CD4-positive, alpha-beta memory T cell (primary cell): ENCODE data around the gene ARHGAP31. TPM values are rescaled to one million over a fixed set of nuclear protein-coding genes. Genes with fewer than 3 reads are reported as not detected.

Source experiments
- CTCF ChIA-PET: fragments of 350-600 bp; sonication (Branson Sonifier 250); formaldehyde crosslinking; loops from one replicate; lab custom pipeline; 2021; ENCODE audit warnings: inconsistent platforms; ENCODE audit not compliant: partially characterized antibody; lab: Charles Lee
- POLR2A ChIA-PET: fragments of 350-600 bp; sonication (Branson Sonifier 250); formaldehyde crosslinking; loops from one replicate; lab custom pipeline; 2021; ENCODE audit not compliant: partially characterized antibody; lab: Charles Lee
- DNase-seq, 5 donors: peaks; one replicate each; pipeline versions ENCODE4 v3.0.0 to v3.0.0-alpha.2; 2020 to 2022; ENCODE audit warnings: mixed read lengths in 1 of 5
- H3K27ac ChIP-seq: one replicate; pipeline ENCODE4 v1.7.0; 2013; ENCODE audit warnings: low read depth, low read length
- H3K27me3 ChIP-seq: 2 replicates; pipeline ENCODE4 v1.7.0; 2013; ENCODE audit warnings: mild to moderate bottlenecking, low read length, moderate library complexity; ENCODE audit not compliant: insufficient read depth
- H3K36me3 ChIP-seq: 2 replicates; pipeline ENCODE4 v1.7.0; 2013; ENCODE audit warnings: mild to moderate bottlenecking, low read length, moderate library complexity; ENCODE audit not compliant: insufficient read depth
- H3K4me1 ChIP-seq: 2 replicates; pipeline ENCODE4 v1.7.0; 2013; ENCODE audit warnings: mild to moderate bottlenecking, low read length, moderate library complexity; ENCODE audit not compliant: insufficient read depth
- H3K4me3 ChIP-seq, 2 donors: one replicate each; pipeline ENCODE4 v1.7.0; 2013; ENCODE audit warnings: low read length in 2 of 2, mild to moderate bottlenecking in 1 of 2
- H3K9me3 ChIP-seq, 2 donors: one replicate each; pipeline ENCODE4 v1.7.0; 2013; ENCODE audit warnings: low read length in 2 of 2, control low read depth in 1 of 2; ENCODE audit not compliant: control insufficient read depth in 1 of 2
- H3K27ac Mint-ChIP-seq, 7 donors: one replicate each; pipeline ENCODE4 v1.8.0; 2020 to 2021; ENCODE audit warnings: mixed read lengths in 7 of 7, mild to moderate bottlenecking in 6 of 7, inconsistent platforms in 3 of 7, moderate library complexity in 3 of 7
- H3K27me3 Mint-ChIP-seq, 2 donors: one replicate each; pipeline ENCODE4 v1.8.0; 2020 to 2021; ENCODE audit warnings: mixed read lengths in 2 of 2
- H3K36me3 Mint-ChIP-seq, 2 donors: one replicate each; pipeline ENCODE4 v1.8.0; 2020 to 2021; ENCODE audit warnings: mixed read lengths in 2 of 2, inconsistent platforms in 1 of 2, mild to moderate bottlenecking in 1 of 2
- H3K4me1 Mint-ChIP-seq, 4 donors: one replicate each; pipeline ENCODE4 v1.8.0; 2020 to 2021; ENCODE audit warnings: mixed read lengths in 4 of 4, mild to moderate bottlenecking in 1 of 4
- H3K4me3 Mint-ChIP-seq, 8 donors: one replicate each; pipeline ENCODE4 v1.8.0; 2020 to 2021; ENCODE audit warnings: mixed read lengths in 8 of 8, mild to moderate bottlenecking in 7 of 8, moderate library complexity in 6 of 8, inconsistent platforms in 3 of 8
- H3K9me3 Mint-ChIP-seq, 8 donors: one replicate each; pipeline ENCODE4 v1.8.0; 2020 to 2021; ENCODE audit warnings: mixed read lengths in 8 of 8, mild to moderate bottlenecking in 5 of 8, inconsistent platforms in 3 of 8, moderate library complexity in 1 of 8
- intact Hi-C: fragments of 100-400 bp; cut with micrococcal nuclease; formaldehyde crosslinking; loops from one replicate; pipeline ENCODE4 v1.15.1; 2023
- polyA plus RNA-seq, 2 donors: library from polyadenylated mRNA; unstranded; fragments of 300-500 nt; fragmentation: Illumina TruSeq; gene quantifications; one replicate each; pipeline ENCODE4 v1.2.3, GENCODE V29; 2021
- total RNA-seq, 2 experiments: library from RNA; stranded (reverse); gene quantifications; one replicate each; pipeline ENCODE4 v1.2.3, GENCODE V29; 2021

Gene ARHGAP31, protein sequence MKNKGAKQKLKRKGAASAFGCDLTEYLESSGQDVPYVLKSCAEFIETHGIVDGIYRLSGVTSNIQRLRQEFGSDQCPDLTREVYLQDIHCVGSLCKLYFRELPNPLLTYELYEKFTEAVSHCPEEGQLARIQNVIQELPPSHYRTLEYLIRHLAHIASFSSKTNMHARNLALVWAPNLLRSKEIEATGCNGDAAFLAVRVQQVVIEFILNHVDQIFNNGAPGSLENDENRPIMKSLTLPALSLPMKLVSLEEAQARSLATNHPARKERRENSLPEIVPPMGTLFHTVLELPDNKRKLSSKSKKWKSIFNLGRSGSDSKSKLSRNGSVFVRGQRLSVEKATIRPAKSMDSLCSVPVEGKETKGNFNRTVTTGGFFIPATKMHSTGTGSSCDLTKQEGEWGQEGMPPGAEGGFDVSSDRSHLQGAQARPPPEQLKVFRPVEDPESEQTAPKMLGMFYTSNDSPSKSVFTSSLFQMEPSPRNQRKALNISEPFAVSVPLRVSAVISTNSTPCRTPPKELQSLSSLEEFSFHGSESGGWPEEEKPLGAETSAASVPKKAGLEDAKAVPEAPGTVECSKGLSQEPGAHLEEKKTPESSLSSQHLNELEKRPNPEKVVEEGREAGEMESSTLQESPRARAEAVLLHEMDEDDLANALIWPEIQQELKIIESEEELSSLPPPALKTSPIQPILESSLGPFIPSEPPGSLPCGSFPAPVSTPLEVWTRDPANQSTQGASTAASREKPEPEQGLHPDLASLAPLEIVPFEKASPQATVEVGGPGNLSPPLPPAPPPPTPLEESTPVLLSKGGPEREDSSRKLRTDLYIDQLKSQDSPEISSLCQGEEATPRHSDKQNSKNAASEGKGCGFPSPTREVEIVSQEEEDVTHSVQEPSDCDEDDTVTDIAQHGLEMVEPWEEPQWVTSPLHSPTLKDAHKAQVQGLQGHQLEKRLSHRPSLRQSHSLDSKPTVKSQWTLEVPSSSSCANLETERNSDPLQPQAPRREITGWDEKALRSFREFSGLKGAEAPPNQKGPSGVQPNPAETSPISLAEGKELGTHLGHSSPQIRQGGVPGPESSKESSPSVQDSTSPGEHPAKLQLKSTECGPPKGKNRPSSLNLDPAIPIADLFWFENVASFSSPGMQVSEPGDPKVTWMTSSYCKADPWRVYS (N-terminal part only)
- total RNA-seq (1 to 10 TPM; 4.5 to 5.8 TPM), polyA plus RNA-seq (1 to 10 TPM; 1.2 to 6.2 TPM)

DNA sequence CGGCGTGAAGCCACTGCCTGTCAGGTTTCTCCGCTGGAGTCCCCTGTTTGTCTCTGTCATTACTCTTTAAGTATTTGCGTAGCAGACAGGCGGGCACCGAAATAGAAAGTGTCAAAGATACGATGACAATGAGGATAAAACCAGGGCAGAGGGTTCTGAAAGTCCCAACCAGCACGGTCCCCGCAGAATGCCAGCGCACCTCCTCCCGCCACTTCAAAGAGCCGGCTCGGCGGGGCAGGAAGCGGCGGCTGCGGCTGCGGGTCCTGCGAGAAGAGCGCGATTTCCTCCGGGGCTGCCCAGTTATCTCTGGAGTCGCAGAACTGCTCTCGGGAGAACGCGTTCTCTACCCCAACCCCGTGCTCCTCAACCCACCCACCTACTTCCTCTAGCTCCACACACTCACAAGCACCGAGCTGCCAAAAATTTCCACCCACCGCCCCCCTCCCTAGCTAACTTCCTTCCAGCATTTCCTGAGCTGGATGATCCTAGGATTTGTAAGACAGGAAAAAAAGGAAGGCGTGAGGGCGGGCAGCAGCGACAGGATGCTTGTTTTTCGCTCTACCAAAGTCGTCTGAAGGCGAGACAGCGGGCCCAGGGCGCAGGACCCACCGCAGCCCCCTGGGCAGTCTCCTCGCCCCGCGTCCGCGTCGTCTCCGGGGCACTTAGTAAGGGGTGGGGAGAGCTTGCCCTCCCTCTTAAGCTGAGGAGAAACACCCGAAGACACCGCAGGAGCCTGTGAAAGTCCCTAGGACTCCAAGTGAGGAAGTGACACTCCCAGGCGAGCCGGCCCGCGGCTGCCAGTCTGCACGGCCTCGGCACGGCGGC, at the start of gene ARHGAP31:
ARHGAP31 (plus strand) TSS at position 513 of the 825 bp plus-strand sequence. CDS start 522 bp downstream, outside the sequence.
- Mint-ChIP-seq H3K4me1 (peaks cover 39 to 85% (median 55%) of the 10 kb centered on the region in 4 donors), H3K27ac (peak within 1 kb of the TSS; percentile 97 to 99 (median 98)), H3K9me3 (no peaks in the 10 kb centered on the region), H3K36me3 (peaks cover 0 to 8% of the 10 kb centered on the region in 2 donors), H3K27me3 (no peaks in the 10 kb centered on the region), H3K4me3 (peak within 1 kb of the TSS; percentile 92 to 97 (median 95))
- ChIA-PET POLR2A (interaction anchor here (0.6 to 7.2 kb wide), 17 partner anchors 10 to 1054 kb away, joined by 3 to 55 read pairs (median 6); partner anchors contain the start of genes B4GALT4, LRRC58, POGLUT1 and TIMMDC1), CTCF (interaction anchor here (0.9 to 4.5 kb wide), 9 partner anchors 12 to 387 kb away, joined by 3 to 24 read pairs (median 6); partner anchors contain the start of genes B4GALT4, TIMMDC1 and TMEM39A)
- no peaks in the 10 kb centered on the region for H3K9me3 ChIP-seq
- peak; percentile 92 to 95 (median 94) for DNase-seq
- peaks cover 55% of the 10 kb centered on the region for H3K4me1 ChIP-seq
- no peaks in the 10 kb centered on the region for H3K27me3 ChIP-seq
- peak within 1 kb of the TSS; percentile 93 for H3K27ac ChIP-seq
- intact Hi-C loops: loop anchor here (1.0 kb wide), 7 partner anchors 19 to 800 kb away; partner anchors contain the start of genes GSK3B, POGLUT1 and TMEM39A
- no peaks in the 10 kb centered on the region for H3K36me3 ChIP-seq
- H3K4me3 ChIP-seq: peak within 1 kb of the TSS; percentile 79 to 85

DNA sequence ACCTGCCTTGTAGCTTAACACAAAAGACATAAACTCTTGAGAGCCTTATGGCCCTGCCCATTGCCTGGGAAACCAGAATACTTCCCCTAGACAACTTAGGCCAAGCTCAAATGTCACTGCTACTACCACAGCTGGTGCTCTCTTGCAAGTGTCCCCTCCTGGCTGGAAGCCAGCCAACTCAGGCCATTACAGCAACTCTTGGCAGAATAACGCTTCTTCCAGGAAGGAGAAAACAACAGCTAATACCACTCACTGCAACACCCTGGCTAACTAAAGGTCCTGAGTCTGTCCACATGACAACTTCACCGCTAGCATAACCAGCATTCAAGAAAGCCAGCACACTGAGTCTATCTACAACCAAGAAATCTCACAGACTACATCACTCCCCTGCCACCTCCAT, 48.4 kb upstream of the ARHGAP31 start:
- no peak for DNase-seq
- Histone ChIP-seq H3K9me3 (no peaks in the 10 kb centered on the region), H3K36me3 (no peaks in the 10 kb centered on the region), H3K27me3 (no peaks in the 10 kb centered on the region), H3K4me1 (peaks cover 8% of the 10 kb centered on the region), H3K4me3 (no peak overlapping the region), H3K27ac (no peak overlapping the region)
- intact Hi-C loops: no loop called here
- peaks cover 0 to 1% of the 10 kb centered on the region in 2 donors for H3K27me3 Mint-ChIP-seq
- POLR2A ChIA-PET: interaction anchor here (1.5 kb wide), 1 partner anchor 49 kb away, joined by 4 read pairs; no protein-coding TSS in a partner anchor
- H3K27ac Mint-ChIP-seq: no peak overlapping the region
- peaks cover 4 to 7% (median 5%) of the 10 kb centered on the region in 4 donors for H3K4me1 Mint-ChIP-seq
- peaks cover 0 to 35% (median 24%) of the 10 kb centered on the region in 8 donors for H3K9me3 Mint-ChIP-seq
- H3K4me3 Mint-ChIP-seq: no peak overlapping the region
- peaks cover 6 to 12% of the 10 kb centered on the region in 2 donors for H3K36me3 Mint-ChIP-seq
- CTCF ChIA-PET: interaction anchor here (1.1 to 2.9 kb wide), 3 partner anchors 8 to 362 kb away, joined by 4 to 32 read pairs (median 4); partner anchors contain the start of gene TEX55

DNA sequence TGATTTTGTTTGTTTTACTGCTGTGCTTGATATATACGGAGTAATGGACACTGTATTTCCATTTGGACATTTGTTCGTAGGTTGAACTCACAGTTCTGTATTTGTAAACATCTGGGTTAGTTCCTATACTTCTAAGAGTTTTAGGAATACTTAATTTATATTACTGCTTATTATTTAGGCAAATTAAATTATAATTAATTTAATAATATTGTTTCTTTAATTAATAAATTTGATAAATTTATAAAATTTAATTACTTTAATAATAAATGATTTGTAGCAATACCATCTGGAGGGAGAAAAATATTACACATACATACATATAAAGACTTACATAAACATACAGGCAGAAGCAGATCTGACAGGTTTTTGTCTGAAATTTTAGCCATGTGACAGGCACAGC, 39.0 kb upstream of the ARHGAP31 start:
- H3K9me3 Mint-ChIP-seq: no peaks in the 10 kb centered on the region

DNA sequence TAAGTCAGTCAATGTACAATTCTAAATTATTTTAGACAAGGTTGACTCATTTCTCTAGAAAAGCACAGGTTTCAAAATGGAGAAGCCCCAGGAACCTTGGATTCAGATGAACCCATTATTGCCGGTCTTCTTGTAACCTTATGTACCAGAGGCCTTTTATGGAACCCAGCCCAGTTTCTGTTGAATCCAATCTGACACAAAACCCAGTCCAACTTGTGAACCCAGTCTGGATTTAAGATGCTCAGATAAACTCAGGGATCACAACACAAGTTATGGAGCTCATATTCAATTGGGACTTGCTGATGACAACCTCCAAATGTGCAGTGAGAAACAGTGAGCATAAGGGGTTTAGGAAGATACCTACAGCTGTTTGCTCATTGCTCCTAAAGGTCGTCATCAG, 37.1 kb upstream of the ARHGAP31 start:
- ChIA-PET POLR2A (no interaction called here), CTCF (interaction anchor here (2.0 to 2.9 kb wide), 2 partner anchors 14 to 16 kb away, joined by 7 to 12 read pairs; partner anchors contain the start of gene B4GALT4)
- no peak overlapping the region for H3K4me3 Mint-ChIP-seq
- no peaks in the 10 kb centered on the region for H3K27me3 ChIP-seq
- H3K9me3 ChIP-seq: no peaks in the 10 kb centered on the region
- no peak for DNase-seq
- no peaks in the 10 kb centered on the region for H3K9me3 Mint-ChIP-seq
- H3K4me1 Mint-ChIP-seq: no peaks in the 10 kb centered on the region
- H3K4me3 ChIP-seq: no peak overlapping the region
- no peak overlapping the region for H3K27ac Mint-ChIP-seq
- no peak overlapping the region for H3K27ac ChIP-seq
- intact Hi-C loops: no loop called here
- no peaks in the 10 kb centered on the region for H3K36me3 Mint-ChIP-seq
- peaks cover 1 to 6% of the 10 kb centered on the region in 2 donors for H3K27me3 Mint-ChIP-seq
- H3K4me1 ChIP-seq: no peaks in the 10 kb centered on the region
- no peaks in the 10 kb centered on the region for H3K36me3 ChIP-seq

More for the DNA sequence above, 39.0 kb upstream of the ARHGAP31 start:
- Histone ChIP-seq H3K27ac (no peak overlapping the region), H3K36me3 (no peaks in the 10 kb centered on the region), H3K4me1 (no peaks in the 10 kb centered on the region), H3K27me3 (no peaks in the 10 kb centered on the region), H3K9me3 (no peaks in the 10 kb centered on the region), H3K4me3 (no peak overlapping the region)
- intact Hi-C loops: no loop called here
- H3K27me3 Mint-ChIP-seq: peaks cover 0 to 4% of the 10 kb centered on the region in 2 donors
- H3K36me3 Mint-ChIP-seq: no peaks in the 10 kb centered on the region
- no peak overlapping the region for H3K4me3 Mint-ChIP-seq
- DNase-seq: no peak
- H3K4me1 Mint-ChIP-seq: no peaks in the 10 kb centered on the region
- no peak overlapping the region for H3K27ac Mint-ChIP-seq
- CTCF ChIA-PET: no interaction called here
- POLR2A ChIA-PET: no interaction called here

DNA sequence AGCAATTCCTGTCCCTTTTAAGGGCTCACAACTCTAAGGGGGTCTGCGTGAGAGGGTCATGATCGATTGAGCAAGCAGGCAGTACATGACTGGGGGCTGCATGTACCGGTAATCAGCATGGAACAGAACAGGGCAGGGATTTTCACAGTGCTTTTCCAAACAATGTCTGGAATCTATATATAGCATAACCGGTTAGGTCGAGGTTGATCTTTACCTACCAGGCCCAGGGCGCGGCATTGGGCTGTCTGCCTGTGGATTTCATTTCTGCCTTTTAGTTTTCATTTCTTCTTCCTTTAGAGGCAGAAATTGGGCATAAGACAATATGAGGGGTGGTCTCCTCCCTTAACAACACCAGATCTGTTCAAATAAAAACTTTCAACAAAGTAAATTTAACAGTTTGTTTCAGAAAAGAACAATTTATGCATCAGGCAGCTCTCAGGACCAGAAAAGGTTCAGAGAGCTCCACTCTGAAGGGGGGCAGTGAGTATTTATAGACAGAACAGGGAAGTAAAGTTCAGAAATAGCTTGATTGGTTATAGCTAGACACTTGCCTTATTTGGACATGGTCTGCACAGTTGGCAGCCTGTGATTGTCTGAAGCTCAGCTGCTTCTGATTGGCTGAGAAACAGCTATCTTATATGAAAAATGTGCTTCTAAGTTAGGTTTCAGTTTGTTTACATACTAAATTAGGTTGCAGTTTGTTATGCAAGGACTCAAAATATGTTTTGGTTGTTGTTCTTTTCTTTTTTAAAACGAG, 36.4 kb upstream of the ARHGAP31 start:
- Histone ChIP-seq H3K4me1 (no peaks in the 10 kb centered on the region), H3K4me3 (no peak overlapping the region), H3K36me3 (no peaks in the 10 kb centered on the region), H3K27me3 (no peaks in the 10 kb centered on the region), H3K9me3 (no peaks in the 10 kb centered on the region), H3K27ac (no peak overlapping the region)
- H3K4me3 Mint-ChIP-seq: no peak overlapping the region
- H3K9me3 Mint-ChIP-seq: no peaks in the 10 kb centered on the region
- CTCF ChIA-PET: interaction anchor here (0.9 to 2.9 kb wide), 3 partner anchors 13 to 17 kb away, joined by 4 to 12 read pairs (median 7); partner anchors contain the start of gene B4GALT4
- no peaks in the 10 kb centered on the region for H3K36me3 Mint-ChIP-seq
- H3K27me3 Mint-ChIP-seq: peaks cover 1 to 6% of the 10 kb centered on the region in 2 donors
- POLR2A ChIA-PET: no interaction called here
- intact Hi-C loops: no loop called here
- DNase-seq: no peak
- no peaks in the 10 kb centered on the region for H3K4me1 Mint-ChIP-seq
- no peak overlapping the region for H3K27ac Mint-ChIP-seq
